ENCODE measurements around the gene GAL3ST1.
A peak's percentile ranks its signal among the peaks of the same experiment; 100 is the strongest.
"Not testable (repeated sequence)": the region's sequence is repeated elsewhere in the genome, so short reads cannot be mapped to it uniquely, and the experiment has no call there.

GAL3ST1 gene

GRCh38 chr22:30565341-30565740 is 9.1 kb downstream of the GAL3ST1 start:
- TF ChIP-seq, protein P1, sequence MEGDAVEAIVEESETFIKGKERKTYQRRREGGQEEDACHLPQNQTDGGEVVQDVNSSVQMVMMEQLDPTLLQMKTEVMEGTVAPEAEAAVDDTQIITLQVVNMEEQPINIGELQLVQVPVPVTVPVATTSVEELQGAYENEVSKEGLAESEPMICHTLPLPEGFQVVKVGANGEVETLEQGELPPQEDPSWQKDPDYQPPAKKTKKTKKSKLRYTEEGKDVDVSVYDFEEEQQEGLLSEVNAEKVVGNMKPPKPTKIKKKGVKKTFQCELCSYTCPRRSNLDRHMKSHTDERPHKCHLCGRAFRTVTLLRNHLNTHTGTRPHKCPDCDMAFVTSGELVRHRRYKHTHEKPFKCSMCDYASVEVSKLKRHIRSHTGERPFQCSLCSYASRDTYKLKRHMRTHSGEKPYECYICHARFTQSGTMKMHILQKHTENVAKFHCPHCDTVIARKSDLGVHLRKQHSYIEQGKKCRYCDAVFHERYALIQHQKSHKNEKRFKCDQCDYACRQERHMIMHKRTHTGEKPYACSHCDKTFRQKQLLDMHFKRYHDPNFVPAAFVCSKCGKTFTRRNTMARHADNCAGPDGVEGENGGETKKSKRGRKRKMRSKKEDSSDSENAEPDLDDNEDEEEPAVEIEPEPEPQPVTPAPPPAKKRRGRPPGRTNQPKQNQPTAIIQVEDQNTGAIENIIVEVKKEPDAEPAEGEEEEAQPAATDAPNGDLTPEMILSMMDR (IDR thresholded peaks at IDR 0.05; ENCODE audit: insufficient read depth, low read depth, low read length, missing control alignments): no peak
- H3K4me3 ChIP-seq (ENCODE audit: low read length): no peak overlapping the region
- no peak for DNase-seq (ENCODE audit: low read depth)

DNA sequence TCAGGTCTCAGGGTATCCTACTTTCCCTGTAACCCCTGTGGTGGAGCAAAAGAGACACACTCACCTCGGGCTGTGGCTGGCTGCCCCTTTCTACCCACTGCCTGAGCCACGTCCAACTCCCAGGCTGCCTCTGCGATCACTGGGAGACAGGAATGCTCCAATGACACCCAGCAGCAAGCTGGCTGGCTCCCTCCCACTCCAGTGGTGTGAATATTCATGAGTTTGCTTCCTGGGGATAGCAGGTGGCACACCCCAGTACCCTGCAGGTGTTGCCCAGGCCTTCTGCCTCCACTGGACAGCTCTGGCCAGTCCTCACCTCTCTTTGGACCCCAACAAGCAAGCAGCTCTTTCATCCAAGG is 9.7 kb downstream of the GAL3ST1 start:
- TF ChIP-seq, protein P1 (IDR thresholded peaks at IDR 0.05; ENCODE audit: insufficient read depth, low read depth, low read length, missing control alignments): no peak
- H3K4me3 ChIP-seq (ENCODE audit: low read length): no peak overlapping the region
- no peak for DNase-seq (ENCODE audit: low read depth)

GRCh38 chr22:30564045-30564760 is 10.3 kb downstream of the GAL3ST1 start:
- TF ChIP-seq, protein P1 (IDR thresholded peaks at IDR 0.05; ENCODE audit: insufficient read depth, low read depth, low read length, missing control alignments): no peak
- H3K4me3 ChIP-seq (ENCODE audit: low read length): no peak overlapping the region
- DNase-seq (ENCODE audit: low read depth): no peak

GRCh38 chr22:30562366-30562765 is 12.1 kb downstream of the GAL3ST1 start:
- no peak overlapping the region for H3K4me3 ChIP-seq (ENCODE audit: low read length)
- peak; percentile 38 for DNase-seq (ENCODE audit: low read depth)
- TF ChIP-seq, protein P1 (IDR thresholded peaks at IDR 0.05; ENCODE audit: insufficient read depth, low read depth, low read length, missing control alignments): no peak

DNA sequence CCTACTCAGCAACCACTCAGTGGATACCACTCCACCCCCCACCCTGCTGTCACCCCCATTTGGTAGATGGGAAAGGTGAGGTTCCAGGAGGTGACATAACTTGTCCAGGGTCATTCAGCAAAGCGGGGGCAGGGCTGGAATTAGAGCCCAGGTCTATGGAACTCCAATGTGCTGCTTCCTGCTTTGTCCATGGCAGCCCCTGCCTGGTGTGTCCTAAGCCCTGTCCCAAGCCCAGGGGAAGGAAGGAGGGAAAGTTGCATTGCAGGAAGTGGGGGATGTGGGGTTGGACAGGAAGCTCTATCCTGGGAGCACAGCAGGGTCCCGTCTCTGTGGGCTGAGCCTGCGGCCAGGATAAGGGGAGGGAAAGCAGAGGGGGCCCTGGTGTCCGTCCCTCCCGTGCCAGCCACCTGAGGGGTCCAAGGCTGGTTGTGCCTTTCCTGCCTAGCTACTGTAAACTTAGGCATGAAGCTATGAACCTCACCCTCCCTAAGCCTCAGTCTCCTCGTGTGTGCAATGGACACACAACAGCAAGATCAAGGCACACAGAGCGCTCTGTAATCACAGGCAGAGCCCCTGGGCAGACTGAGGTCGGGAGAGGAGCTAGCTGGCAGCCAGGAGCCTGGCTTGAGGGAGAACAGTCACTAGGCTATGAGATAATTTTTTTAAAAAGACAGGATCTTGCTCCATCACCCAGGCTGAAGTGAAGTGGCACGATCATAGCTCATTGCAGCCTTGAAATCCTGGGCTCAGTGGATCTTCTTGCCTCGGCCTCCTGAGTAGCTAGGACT is 12.9 kb downstream of the GAL3ST1 start:
- no peak for DNase-seq (ENCODE audit: low read depth)
- no peak overlapping the region for H3K4me3 ChIP-seq (ENCODE audit: low read length)
- TF ChIP-seq, protein P1 (IDR thresholded peaks at IDR 0.05; ENCODE audit: insufficient read depth, low read depth, low read length, missing control alignments): no peak

GRCh38 chr22:30560643-30561202 is 13.7 kb downstream of the GAL3ST1 start:
- DNase-seq (ENCODE audit: low read depth); H3K4me3 ChIP-seq (ENCODE audit: low read length): not testable (repeated sequence)

DNA sequence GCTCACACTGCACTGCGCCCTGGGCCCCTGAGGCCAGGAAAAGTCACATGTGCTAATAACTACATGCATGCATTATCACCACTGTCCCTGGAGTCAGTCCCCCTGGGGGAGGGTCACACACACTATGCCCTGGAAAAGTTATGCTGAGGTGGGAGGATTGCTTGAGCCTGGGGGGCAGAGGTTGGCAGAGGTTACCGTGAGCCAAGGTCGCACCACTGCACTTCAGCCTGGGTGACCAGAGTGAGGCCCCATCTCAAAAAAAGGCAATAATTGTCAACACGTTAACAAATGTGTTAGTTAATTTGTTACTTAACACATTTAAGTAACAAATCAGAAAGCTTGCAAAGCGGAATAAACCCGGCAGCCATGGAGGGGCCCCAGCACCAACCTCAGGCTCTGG is 14.6 kb downstream of the GAL3ST1 start:
- no peak for DNase-seq (ENCODE audit: low read depth)
- H3K4me3 ChIP-seq (ENCODE audit: low read length): no peak overlapping the region
- TF ChIP-seq, protein P1 (IDR thresholded peaks at IDR 0.05; ENCODE audit: insufficient read depth, low read depth, low read length, missing control alignments): no peak

Measured in epithelial cell of esophagus (primary cell).